ENCODE measurements around the gene RPUSD3.
"Not testable (repeated sequence)": the region's sequence is repeated elsewhere in the genome, so short reads cannot be mapped to it uniquely, and the experiment has no call there.

RPUSD3 gene

DNA sequence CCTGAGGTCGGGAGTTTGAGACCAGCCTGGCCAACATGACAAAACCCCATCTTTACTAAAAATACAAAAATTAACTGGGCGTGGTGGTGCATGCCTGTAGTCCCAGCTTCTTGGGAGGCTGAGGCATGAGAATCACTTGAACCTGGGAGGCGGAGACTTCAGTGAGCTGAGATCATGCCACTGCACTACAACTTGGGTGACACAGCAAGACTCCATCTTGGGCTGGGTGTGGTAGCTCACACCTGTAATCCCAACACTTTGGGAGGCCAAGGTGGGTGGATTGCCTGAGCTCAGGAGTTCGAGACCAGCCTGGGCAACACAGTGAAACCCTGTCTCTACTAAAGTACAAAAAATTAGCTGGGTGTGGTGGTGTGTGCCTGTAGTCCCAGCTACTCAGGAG, 32.4 kb upstream of the RPUSD3 start:
- H3K4me3 Mint-ChIP-seq, H3K27ac Mint-ChIP-seq, H3K4me1 Mint-ChIP-seq, ATAC-seq, H3K36me3 Mint-ChIP-seq, H3K9me3 Mint-ChIP-seq: not testable (repeated sequence)
- H3K27me3 Mint-ChIP-seq = peaks cover 23% of the 10 kb centered on the region

GRCh38 chr3:9875448-9875847, 31.6 kb upstream of the RPUSD3 start:
- Mint-ChIP-seq H3K27ac (no peak overlapping the region), H3K9me3 (no peaks in the 10 kb centered on the region), H3K4me3 (no peak overlapping the region), H3K4me1 (no peaks in the 10 kb centered on the region), H3K36me3 (no peaks in the 10 kb centered on the region), H3K27me3 (peaks cover 21% of the 10 kb centered on the region)
- ATAC-seq = no peak

GRCh38 chr3:9872067-9872466, 28.3 kb upstream of the RPUSD3 start:
- not testable (repeated sequence) for H3K27ac Mint-ChIP-seq, ATAC-seq, H3K4me1 Mint-ChIP-seq, H3K36me3 Mint-ChIP-seq, H3K9me3 Mint-ChIP-seq, H3K27me3 Mint-ChIP-seq, H3K4me3 Mint-ChIP-seq

- Mint-ChIP-seq H3K27me3 (no peaks in the 10 kb centered on the region), H3K27ac (no peak overlapping the region), H3K4me1 (no peaks in the 10 kb centered on the region), H3K9me3 (no peaks in the 10 kb centered on the region), H3K36me3 (no peaks in the 10 kb centered on the region), H3K4me3 (no peak overlapping the region)
- ATAC-seq = no peak
Measured at GRCh38 chr3:9870978-9871377, 27.2 kb upstream of the RPUSD3 start.

DNA sequence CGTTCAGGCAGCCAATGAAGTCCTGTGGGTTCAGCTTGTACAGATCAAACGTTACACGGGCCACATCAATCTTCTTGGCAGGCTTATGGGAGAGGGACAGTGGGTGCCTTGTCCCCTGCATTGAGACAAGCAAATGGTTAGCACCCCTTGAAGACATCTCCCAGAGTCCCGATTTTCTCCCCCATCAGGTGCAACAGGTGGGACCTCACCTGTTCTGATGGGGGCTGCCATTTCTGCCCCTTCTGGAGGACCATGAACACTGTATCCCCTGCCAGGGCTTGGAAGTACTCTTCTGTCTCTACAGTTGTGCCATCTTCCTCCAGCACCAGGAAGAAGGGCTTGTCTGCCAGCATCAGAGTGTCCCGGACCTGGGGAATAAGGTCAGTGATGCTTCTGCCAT, 26.1 kb upstream of the RPUSD3 start:
- H3K27ac Mint-ChIP-seq = no peak overlapping the region
- H3K36me3 Mint-ChIP-seq = no peaks in the 10 kb centered on the region
- H3K9me3 Mint-ChIP-seq = no peaks in the 10 kb centered on the region
- H3K4me1 Mint-ChIP-seq = no peaks in the 10 kb centered on the region
- H3K27me3 Mint-ChIP-seq = no peaks in the 10 kb centered on the region
- H3K4me3 Mint-ChIP-seq = no peak overlapping the region
- ATAC-seq = no peak

GRCh38 chr3:9867106-9867505, 23.3 kb upstream of the RPUSD3 start:
- no peak for ATAC-seq
- H3K27ac Mint-ChIP-seq = no peak overlapping the region
- peaks cover 4% of the 10 kb centered on the region for H3K27me3 Mint-ChIP-seq
- no peak overlapping the region for H3K4me3 Mint-ChIP-seq
- H3K9me3 Mint-ChIP-seq = no peaks in the 10 kb centered on the region
- H3K4me1 Mint-ChIP-seq = no peaks in the 10 kb centered on the region
- H3K36me3 Mint-ChIP-seq = no peaks in the 10 kb centered on the region

DNA sequence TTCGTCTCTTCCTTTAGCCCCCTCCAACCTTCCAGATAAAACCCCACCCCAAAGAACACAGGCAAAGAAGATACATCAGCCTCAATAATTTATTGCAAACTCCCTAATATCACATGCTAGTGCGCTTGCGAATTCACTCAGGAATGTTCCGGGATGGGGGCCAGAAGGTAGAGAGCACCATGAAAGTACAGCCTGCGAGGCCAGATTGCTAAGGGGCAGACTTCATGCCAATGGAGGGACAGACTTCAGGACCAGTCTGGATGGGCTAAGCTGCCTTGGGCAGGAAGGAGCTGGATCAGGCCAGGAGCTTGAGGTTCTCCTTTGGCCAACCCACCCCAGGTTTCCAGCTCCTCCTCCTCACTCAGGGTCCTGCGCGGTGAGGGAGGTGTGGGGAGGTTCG, 22.8 kb upstream of the RPUSD3 start:
- Mint-ChIP-seq H3K27me3 (peaks cover 9% of the 10 kb centered on the region), H3K9me3 (no peaks in the 10 kb centered on the region), H3K4me3 (no peak overlapping the region), H3K36me3 (no peaks in the 10 kb centered on the region), H3K27ac (no peak overlapping the region), H3K4me1 (no peaks in the 10 kb centered on the region)
- no peak for ATAC-seq

- H3K27ac Mint-ChIP-seq, H3K36me3 Mint-ChIP-seq, H3K9me3 Mint-ChIP-seq, H3K4me3 Mint-ChIP-seq, H3K4me1 Mint-ChIP-seq, ATAC-seq: not testable (repeated sequence)
- peaks cover 11% of the 10 kb centered on the region for H3K27me3 Mint-ChIP-seq
Measured at GRCh38 chr3:9865125-9865637, 21.4 kb upstream of the RPUSD3 start.

DNA sequence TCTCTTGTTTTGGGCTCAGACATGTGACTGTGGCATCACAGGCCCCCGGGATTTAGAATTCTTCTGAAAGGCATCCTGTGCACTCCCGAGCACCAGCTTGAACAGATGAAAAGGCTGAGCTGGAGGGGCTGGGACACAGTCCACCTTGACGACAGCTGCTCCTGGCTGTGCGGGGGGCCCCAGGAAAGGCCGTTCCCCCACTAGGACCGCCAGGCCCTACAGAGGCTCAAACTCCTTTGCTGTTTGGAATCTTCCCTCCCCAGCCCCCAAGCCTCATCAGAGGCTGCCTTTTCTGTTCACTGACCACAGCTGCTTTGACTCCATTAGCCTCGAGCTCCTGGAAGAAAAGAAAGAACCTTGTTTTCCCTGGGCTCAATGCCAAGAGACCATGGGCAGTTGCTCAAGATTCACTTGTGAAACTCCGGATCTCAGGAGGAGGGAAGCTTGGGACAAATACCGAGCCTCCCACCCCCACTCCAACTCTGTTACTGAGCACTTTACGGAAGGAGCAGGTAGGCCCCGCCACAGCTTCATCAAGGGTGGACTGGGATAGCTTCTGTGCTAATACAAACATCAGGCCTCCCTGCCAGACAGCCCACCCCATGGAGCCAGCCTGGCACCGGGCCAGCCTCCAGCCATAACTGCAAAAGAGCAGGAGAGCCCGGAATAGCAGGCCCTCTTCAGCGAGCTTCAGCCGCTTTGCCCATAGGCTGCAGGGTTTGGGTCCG, 20.6 kb upstream of the RPUSD3 start:
- Mint-ChIP-seq H3K4me3 (no peak overlapping the region), H3K27ac (no peak overlapping the region), H3K4me1 (no peaks in the 10 kb centered on the region), H3K27me3 (peaks cover 11% of the 10 kb centered on the region), H3K9me3 (no peaks in the 10 kb centered on the region), H3K36me3 (no peaks in the 10 kb centered on the region)
- ATAC-seq = no peak

DNA sequence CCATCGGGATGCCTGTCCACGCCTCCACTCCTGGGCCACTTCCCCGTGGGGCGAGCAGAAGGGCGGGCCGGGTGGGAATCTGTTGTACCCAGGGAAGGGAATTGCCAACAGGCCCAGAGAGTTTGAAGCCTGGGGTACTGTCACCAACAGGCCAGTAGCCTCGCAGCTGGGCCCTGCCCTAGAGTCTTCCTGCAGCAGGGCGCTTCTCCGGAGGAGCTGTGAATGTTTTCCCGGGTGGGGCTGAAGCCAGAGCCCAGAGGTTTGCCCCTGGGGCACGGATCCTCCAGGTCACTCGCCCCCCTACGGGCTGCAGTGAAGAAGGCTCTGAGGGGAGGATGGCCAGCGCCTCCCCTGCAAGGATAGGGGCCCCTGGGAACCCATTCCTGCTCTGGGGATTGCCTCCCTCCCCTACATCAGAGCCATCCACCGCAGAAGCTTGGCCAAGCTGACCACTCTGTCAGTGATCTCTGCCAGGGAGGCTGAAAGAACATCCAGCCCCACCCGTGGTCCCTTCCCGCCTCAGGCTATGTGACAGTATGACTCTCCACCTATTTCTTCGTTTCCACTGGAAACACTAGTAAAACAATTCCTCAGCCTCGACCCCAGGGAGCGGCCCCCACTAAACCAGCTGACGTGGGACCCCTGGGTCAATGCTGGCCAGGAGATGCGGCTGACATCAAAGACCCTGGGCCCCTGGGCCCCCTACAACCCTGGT, 19.4 kb upstream of the RPUSD3 start:
- no peak overlapping the region for H3K27ac Mint-ChIP-seq
- no peak overlapping the region for H3K4me3 Mint-ChIP-seq
- H3K4me1 Mint-ChIP-seq = no peaks in the 10 kb centered on the region
- ATAC-seq = no peak
- no peaks in the 10 kb centered on the region for H3K36me3 Mint-ChIP-seq
- no peaks in the 10 kb centered on the region for H3K9me3 Mint-ChIP-seq
- peaks cover 11% of the 10 kb centered on the region for H3K27me3 Mint-ChIP-seq

DNA sequence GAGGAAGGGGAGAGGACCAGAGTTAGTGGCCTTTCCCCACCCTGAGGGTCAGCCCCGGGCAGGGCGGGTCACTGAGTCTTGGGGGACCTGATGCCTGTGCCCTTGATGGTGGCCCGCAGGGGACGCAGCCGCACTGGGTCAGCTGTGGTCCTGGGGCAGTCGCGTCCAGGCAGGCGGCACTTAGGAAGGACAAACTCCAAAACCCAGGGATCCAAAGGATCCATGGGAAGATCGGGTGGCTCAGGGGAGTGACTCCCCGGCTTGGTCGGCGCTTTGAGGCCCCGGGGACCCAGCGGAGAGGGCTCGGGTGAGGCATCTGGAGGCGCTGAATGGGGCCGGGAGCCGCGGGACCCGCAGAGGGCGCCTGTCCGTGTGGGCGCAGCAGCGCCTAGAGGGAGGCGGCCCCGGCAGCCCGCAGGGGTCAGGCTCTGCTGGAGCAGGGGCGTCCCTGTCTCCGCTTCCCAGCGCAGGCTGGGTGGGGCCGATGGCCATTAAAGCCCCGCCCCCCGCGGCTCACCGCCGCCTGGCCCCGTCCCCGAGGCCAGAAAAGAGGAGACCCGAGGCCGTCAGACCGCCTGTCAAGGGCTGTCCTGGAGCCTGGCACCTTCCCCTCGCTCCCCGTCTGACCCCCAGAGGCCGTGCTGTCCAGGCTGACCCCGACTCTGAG, 18.7 kb upstream of the RPUSD3 start:
- Mint-ChIP-seq H3K27ac (no peak overlapping the region), H3K9me3 (no peaks in the 10 kb centered on the region), H3K27me3 (peaks cover 11% of the 10 kb centered on the region), H3K4me1 (no peaks in the 10 kb centered on the region), H3K4me3 (peak overlapping the region; percentile 30), H3K36me3 (no peaks in the 10 kb centered on the region)
- peak; percentile 57 for ATAC-seq

DNA sequence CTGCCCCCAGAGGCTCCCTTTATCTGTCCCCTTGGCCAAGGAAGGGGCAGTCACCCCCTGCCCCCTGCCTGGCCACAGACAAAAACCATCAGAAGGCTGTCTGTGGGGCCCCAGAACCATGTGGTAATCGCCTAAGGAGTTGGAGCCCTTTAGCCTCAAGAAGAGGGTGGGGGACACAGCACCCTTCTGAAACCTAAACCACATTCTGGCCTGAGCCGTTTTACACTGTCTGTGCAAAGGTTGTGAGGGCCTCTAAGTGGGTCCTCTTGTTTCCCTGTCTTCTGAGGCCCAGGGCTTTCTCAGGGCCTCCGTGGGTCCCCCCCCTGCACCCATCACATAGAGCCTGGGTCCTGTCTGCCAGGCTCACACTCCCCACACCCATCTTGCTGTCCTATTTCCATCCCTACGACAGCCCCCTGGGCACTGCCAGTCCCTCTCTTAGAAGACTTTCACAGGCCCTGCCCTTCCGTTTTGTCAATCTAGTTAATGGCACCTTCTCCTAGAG, 17.9 kb upstream of the RPUSD3 start:
- ATAC-seq = no peak
- Mint-ChIP-seq H3K9me3 (no peaks in the 10 kb centered on the region), H3K36me3 (no peaks in the 10 kb centered on the region), H3K27ac (no peak overlapping the region), H3K4me3 (no peak overlapping the region), H3K4me1 (no peaks in the 10 kb centered on the region), H3K27me3 (peaks cover 11% of the 10 kb centered on the region)

GRCh38 chr3:9861201-9861600, 17.4 kb upstream of the RPUSD3 start:
- H3K9me3 Mint-ChIP-seq = no peaks in the 10 kb centered on the region
- no peaks in the 10 kb centered on the region for H3K4me1 Mint-ChIP-seq
- H3K27me3 Mint-ChIP-seq = peaks cover 11% of the 10 kb centered on the region
- H3K36me3 Mint-ChIP-seq = no peaks in the 10 kb centered on the region
- no peak for ATAC-seq
- H3K4me3 Mint-ChIP-seq = no peak overlapping the region
- no peak overlapping the region for H3K27ac Mint-ChIP-seq

- no peak overlapping the region for H3K4me3 Mint-ChIP-seq
- H3K4me1 Mint-ChIP-seq = no peaks in the 10 kb centered on the region
- no peaks in the 10 kb centered on the region for H3K36me3 Mint-ChIP-seq
- peak overlapping the region; percentile 23 for H3K27ac Mint-ChIP-seq
- no peak for ATAC-seq
- H3K9me3 Mint-ChIP-seq = no peaks in the 10 kb centered on the region
- H3K27me3 Mint-ChIP-seq = peaks cover 15% of the 10 kb centered on the region
Measured at GRCh38 chr3:9859530-9860025, 15.8 kb upstream of the RPUSD3 start.

DNA sequence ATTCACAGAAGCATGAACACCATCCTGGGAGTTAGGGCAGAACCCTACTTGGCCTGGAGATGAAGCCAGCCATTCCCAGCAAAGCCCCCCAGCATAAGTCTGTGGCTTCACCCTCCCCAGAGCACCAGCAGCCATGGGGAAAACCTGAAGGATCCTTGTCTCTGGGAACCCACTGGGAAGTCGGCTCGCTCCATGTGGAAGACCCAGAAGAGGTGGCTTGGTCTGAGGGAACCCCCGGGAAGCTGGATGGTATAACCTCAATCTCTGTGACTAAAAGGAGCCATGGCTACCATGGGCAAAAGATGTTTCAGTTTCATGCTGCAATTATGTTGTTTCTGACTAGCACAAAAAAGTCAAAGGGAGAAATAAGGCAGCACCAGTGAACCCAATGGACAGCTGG, 11.8 kb upstream of the RPUSD3 start:
- no peak for ATAC-seq
- no peaks in the 10 kb centered on the region for H3K4me1 Mint-ChIP-seq
- H3K4me3 Mint-ChIP-seq = no peak overlapping the region
- H3K27me3 Mint-ChIP-seq = peaks cover 8% of the 10 kb centered on the region
- H3K36me3 Mint-ChIP-seq = no peaks in the 10 kb centered on the region
- H3K9me3 Mint-ChIP-seq = no peaks in the 10 kb centered on the region
- H3K27ac Mint-ChIP-seq = no peak overlapping the region
